EH (cell line): Measurements from ENCODE around the gene PLCG2.
"Not testable (repeated sequence)": the region's sequence is repeated elsewhere in the genome, so short reads cannot be mapped to it uniquely, and the experiment has no call there.

ENCODE experiments used
- DNase-seq: peaks from one replicate; pipeline ENCODE4 v3.0.0-alpha.2; 2015; ENCODE audit warnings: low read depth

Gene PLCG2

DNA sequence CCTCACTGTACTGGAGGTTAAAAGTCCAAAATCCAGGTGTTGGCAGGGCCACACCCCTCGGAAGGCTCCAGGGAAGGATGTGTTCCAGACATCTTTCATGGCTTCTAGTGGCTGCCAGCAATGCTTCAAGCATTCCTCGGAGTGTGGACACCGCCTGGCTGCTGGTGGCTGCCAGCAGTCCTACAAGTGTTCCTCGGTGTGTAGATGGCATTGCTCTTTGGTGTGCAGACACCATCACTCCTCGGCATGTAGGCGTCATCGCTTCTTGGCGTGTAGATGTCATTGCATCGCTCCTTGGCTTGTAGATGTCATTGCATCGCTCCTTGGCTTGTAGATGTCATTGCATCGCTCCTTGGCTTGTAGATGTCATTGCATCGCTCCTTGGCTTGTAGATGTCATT is 98.4 kb downstream of the PLCG2 start:
- not testable (repeated sequence) for DNase-seq

DNA sequence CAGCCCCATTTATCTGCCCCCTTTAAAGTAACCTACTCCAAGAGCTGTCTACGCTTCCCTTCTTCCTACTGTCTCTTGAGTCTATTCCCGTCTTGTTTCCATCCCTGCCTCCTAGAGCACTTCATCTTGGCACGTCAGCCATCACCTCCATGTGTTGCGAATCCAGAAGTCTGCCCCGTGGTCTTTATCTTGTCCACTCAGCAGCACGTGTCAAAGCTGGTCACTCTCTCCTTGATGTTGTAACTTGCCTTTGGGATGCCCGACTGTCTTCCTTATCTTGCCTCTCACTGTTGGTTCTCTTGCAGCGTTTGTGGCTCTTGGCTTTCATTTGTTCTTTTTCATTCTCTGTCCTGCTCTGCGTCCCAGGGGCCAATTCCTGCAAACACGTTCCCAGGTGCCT is 99.4 kb downstream of the PLCG2 start:
- no peak for DNase-seq

DNA sequence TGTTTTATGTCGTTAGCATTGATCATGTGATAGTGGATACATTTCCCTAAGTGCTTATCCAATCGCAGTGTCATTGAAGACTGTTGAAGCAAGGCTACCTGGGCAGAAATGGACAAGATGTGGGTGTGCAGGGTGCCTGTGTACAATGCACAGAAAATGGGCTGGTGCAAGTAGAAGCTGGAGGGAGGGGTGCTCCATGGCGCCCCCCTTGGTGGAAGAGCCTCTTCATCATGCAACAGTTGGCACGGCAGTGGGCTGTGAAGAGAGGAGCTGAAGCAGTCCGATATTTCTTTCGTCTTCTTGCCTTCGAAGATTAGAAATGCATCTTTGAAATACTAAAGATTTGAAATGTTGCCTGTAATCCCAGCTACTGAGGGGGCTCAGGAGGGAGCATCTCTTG is 100.5 kb downstream of the PLCG2 start:
- DNase-seq = no peak

DNA sequence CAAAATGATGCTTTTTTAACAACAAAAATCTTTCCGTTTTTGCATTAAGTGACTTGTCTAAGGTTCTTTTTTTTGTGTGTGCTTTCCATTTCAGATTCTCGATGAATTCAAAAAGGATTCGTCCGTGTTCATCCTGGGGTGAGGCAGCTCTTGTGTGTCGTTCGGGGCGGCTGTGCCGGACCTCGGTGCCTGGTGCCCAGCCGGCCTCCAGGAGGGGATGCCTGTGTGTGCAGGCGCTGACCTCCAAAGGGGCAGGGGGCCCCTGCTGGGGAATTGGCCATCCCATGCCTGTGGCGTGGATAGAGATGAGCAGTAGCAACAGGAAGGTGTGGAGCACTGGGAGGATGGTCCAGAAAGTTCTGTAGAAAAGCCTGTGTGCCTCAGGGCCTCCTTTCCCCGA is 101.7 kb downstream of the PLCG2 start:
- DNase-seq = no peak

DNA sequence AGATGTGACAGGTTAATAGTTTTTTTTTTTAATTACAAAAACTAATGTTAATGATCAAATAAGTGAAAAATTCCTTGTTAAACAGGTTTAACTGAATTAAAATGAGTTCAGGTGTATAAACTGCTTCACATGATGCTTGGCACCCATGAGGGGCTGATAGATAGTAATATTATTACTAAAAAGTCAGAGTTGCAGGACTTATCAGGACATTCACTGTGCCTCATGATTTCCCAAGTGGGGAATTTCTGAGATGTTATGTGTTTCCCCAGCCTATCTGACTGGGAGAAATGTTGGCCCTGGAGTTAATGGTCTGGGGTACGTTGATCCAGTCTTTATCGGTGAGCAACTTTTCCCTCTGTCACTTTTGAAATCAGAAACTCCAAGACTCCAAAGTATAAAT is 102.1 kb downstream of the PLCG2 start:
- no peak for DNase-seq

DNA sequence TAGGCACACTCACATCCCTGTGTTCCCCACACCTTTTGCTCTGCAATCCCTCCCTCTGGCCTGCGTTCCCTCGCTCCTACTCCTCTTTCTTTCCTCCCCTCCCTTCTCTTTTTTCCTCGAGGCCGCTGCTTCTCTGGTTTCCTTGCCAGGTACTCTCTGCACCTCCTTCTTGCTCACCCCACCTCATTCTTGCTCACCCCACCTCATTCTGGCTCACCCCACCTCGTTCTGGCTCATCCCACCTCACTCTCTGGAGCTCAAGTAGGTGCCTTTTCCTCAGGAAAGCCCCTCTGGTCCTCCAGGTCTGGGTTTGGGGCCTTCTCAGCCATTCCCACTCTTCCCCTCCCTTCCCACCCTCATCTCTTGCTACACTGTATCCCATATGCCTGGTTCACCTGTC is 103.5 kb downstream of the PLCG2 start:
- no peak for DNase-seq

DNA sequence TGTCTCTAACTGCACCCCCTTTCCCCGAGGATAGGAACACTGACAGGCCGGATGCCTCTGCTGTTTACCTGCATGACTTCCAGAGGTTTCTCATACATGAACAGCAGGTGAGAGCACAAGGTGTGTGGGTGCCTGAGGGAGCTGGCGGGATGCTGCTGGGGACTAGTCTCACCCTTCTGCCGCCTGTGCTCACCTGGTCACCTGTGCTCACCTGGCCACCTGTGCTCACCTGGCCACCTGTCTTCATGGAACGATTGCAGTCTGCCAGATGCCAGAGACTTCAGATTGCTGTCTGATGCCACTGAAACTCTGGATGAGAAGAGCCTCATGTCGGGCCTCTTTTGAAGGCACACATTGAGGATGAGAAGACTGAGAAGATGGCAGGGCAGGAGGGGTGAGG is 104.1 kb downstream of the PLCG2 start:
- no peak for DNase-seq

DNA sequence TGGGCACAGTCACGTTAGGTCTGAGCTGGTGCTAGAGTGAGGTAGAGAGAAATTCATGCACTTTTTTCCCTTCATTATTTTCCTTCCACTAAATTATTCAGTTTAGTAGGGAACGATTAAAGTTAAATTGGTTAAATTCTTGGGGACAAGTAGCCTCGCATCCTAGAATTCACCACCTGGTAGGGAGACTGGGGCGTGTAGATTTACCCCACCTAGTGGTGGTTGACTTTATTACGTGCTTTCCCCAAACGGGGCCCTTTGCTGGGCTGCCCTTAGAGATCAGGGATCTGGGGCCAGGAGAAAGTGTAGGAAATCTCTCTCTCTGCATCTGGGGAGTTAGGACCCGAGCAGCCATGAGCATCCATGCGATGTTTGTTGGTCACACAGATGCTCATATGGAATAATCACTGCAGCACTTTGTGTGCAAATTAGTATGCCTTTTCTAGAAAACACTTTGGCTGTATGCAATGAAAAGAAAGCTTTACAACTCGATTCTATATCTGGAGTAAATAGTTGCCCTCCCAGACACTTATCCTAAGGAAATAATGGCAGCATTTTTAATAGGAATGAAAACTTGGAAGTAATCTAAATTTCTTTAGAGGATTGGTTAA is 107.0 kb downstream of the PLCG2 start:
- peak; percentile 30 for DNase-seq

DNA sequence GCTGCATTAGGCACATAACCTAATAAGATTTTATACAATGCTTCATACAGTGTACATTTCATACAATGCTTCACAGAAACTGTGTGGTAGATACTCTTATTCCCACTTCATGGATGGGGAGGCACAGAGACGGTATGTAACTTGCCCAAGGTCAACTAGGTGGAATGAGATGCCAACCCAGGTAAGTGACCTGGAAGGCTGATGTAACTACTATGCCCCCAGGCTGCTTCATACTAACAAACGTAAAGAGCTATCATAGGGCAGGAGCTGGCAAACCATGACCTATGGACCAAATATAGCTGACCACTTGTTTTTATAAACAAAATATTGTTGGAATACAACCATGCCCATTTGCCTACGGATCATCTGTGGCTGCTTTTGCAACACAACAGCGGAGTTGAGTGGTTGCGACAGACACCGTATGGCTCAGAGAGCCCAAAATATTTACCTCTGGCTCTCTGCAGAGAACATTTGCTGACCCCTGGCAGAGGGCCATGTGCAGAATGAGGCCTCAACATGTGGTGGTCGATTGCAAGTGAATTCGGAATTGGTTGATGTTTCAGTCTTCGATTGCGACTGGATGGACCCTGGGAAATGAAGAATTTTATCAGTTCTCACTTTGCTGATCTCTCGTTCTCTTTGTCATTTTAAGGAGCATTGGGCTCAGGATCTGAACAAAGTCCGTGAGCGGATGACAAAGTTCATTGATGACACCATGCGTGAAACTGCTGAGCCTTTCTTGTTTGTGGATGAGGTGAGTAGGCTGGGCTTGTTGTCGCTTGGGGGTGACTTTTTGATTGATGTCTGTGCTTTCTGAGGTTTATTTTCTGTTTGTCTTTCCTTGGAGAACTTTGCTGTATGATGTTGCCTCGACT is 109.7 kb downstream of the PLCG2 start:
- no peak for DNase-seq

DNA sequence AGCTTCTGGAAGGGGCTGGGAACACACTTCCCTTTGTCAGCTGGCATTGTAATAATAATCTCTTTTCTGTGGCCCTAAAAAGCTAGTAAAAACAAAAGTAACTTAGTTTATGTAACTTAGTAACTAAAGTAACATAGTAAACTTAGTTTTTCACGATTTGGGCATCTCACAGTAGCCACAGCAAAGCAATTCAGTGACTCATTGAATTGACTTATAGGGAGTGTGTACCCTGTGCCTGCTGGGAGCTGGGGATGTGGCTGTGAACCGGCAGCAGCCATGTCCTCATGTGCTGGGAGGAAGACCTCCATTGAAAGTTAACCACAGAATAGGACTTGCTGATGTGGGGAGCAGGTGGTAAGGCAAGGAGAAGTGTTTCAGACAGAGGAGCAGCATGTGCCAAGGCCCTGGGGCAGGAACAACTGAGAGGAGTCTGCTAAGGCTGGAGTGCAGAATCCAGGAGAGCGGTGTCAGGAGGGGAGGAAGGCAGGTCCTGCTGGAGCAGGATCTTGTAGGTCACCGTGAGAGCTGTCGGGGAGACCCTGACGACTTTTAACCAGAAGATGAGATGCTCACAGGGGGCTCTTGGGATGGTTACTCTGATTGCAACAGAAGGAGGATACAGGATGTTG is 112.8 kb downstream of the PLCG2 start:
- peak; percentile 5 for DNase-seq

DNA sequence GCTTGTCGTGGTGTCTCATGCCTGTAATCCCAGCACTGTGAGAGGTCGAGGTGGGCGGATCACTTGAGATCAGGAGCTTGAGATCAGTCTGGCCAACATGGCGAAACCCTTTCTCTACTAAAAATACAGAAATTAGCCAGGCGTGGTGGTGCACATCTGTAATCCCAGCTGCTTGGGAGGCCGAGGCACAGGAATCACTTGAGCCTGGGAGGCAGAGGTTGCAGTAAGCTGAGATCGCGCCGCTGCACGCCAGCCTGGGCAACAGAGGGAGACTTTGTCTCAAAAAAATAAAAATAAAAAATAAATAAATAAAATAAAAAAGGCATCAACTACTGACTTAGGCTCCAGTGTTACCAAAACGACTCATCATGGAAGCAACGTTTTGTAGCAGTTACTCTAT is 115.5 kb downstream of the PLCG2 start:
- no peak for DNase-seq

DNA sequence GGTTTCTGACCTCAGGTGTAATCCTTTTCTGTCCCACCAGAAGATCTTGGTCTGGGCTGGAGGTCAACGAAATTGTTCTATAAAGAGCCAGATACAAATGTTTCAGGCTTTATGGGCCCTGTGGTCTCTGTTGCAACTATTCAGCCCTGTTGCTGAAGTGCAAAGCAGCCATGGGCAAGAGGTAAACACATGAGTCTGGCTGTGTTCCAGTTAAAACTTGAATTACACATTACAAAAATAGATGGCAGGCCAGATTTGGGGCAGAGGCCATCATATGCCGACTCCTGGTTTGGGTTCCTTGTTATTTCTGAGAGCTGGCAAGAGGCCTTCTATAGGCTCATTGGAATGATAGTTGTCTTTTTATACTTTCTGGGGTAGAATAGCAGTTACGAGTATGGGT is 117.8 kb downstream of the PLCG2 start:
- no peak for DNase-seq

DNA sequence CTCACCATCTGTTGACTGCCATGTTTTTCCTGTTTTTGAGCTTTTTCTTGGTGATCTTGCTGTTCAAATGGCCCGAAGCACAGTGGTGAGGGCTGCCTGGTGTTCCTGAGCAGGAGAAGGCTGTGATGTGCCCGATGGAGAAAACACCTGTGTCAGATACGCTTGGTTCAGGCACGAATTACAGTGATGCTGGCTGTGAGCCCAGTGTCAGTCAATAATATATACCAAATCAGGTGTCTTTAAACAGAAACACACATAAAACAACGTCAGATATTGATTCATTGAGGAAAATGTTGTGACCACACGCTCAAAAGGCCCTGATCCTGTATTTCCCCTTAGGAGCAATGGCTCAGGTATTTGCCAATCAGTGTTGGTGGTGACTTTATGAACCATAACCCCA is 120.5 kb downstream of the PLCG2 start:
- no peak for DNase-seq

DNA sequence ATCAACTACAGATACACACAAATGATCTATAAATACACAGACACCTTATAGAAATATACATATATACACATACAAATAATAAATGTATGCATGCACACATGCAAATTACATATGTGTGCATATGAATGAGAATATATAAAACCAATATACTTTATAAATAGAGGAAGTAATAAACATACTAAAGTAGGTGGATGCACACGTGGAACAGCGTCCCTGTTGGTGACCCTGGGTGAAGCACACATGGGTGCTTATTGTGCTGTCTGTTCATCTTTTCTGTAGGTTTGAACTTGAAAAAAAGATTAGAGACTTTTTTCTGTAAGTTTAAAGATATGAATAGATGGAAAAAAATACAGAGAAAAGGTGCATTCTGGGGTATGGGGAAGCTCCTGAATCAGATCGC is 120.9 kb downstream of the PLCG2 start:
- no peak for DNase-seq

DNA sequence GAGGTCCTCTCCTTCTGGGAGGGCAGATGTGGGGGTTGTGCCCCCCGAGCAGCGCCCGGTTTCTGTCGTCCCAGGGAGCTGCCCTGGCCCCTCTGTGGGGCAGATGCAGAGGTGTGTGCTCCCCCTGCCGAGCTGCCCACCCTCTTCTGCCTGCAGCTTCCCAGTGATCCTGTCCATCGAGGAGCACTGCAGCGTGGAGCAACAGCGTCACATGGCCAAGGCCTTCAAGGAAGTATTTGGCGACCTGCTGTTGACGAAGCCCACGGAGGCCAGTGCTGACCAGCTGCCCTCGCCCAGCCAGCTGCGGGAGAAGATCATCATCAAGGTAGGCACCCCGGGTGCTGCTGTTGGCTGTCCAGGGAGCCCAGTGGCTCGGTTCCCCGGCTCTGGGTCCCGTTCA is 121.4 kb downstream of the PLCG2 start:
- DNase-seq = no peak

DNA sequence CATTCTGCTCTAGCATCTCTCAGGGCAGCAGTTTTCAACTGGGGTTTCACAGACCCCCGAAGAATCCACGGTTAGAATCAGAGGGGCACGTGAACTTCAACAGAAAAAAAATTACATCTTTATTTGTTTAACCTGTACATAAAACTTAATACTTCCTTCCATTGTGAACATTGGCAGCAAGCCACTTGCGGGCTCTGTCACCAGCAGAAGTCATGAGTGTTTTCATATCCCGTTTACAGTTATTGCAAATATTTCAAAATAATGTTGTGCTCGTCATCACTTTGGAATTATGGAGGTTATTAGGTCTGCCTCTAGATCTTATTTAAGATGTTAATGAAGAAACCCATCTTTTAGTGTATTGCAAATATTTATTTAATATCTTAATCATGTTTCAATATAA is 122.4 kb downstream of the PLCG2 start:
- peak; percentile 22 for DNase-seq

DNA sequence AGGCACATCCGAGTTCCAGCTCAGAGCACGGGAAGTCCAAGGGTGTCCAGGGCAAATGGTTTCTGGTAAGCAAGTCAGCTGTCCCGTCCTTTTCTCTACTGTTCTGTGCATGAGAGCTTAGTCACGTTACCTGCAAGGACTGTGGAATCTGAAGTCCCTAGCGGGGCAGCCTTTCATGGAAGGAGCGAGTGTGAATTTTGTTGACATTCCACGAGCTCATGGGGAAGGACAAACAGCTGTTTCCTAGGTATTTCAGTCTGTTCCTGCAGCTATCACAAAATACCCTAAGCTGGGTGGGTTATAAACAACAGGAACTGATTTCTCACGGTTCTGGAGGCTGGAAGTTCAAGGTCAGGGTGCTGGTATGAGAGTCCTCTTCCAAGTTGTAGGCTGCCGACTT is 122.9 kb downstream of the PLCG2 start:
- no peak for DNase-seq

DNA sequence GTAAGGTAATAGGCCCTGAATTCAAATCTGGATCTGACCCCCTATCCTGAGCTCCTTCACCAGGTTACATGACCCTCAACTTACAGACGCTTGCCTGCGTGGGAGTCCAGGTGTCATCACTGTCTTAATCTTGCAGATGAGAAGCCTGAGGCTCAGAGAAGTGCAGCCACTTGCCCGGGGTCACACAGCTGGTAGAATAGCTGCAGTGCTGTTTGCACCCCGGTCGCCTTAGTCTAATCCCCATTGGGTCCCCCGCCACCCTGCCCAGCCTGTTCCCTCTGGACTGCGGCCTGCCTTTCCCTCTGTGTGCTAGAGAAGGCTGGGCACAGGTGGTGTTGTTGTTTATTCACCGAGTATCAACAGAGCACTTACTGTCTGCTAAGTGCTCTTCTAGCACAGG is 125.2 kb downstream of the PLCG2 start:
- no peak for DNase-seq

DNA sequence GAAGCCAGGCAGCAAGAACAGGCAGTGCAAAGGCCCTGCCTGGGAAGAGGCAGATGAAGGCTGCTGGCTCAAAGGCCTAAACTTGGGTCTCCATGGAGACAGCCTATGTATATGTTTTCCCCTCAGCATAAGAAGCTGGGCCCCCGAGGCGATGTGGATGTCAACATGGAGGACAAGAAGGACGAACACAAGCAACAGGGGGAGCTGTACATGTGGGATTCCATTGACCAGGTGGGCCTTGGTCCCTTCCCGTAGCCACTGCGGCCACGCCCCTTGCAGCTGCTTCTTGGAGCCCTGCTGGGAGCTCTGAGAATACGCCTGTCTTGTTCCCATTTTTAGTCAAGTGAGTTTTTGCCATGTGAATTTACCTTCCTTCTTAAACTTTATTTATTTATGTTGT is 126.2 kb downstream of the PLCG2 start:
- DNase-seq = no peak

DNA sequence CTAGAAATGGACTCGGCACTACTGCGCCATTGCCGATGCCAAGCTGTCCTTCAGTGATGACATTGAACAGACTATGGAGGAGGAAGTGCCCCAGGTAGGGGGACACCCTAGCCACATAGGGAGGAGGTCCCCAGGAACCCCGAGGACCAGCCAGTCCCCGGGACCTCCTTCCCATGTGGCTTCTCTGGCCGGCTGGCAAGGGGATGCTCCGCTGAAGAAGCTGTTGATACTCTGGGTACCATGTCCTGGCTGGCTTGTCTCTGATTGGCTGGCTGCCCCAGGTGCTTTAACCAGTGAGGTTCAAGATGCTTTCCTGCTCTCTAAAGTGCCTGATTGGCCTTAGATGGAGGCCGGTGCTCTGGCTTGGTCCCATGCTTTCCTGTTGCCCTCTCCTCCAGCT is 128.6 kb downstream of the PLCG2 start:
- no peak for DNase-seq

DNA sequence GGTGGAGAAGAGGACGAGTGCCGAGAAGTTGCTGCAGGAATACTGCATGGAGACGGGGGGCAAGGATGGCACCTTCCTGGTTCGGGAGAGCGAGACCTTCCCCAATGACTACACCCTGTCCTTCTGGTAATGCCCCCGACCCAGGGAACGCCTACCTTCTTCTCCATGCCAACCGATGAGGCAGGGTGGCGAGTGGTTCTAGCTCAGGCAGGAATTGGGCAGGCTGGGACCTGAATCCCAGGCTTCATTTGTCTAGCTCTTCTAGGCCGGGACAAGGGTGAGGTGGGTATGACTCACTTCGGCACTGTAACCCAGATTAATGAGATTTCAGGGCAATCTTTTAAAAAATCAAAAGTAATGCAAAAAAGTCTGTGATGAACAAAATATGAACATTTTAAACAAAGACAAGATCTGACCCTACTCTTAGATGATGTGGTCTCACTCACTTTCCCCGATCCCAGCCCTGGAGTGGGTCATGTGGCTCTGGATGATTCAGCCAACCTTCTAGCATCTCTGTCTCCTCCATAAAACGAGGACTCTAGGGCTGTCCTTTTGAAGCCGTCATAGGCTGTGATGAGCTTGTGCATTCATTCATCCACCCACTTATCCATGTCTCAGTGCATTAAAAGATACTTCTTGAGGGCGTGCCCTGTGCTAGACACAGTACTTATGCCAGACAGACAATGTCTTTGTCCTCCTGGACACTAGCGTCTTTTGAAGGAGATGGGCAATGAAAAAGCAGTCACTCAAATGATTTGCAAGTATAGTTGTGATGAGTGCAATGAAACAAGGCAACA is 129.6 kb downstream of the PLCG2 start:
- DNase-seq = no peak

DNA sequence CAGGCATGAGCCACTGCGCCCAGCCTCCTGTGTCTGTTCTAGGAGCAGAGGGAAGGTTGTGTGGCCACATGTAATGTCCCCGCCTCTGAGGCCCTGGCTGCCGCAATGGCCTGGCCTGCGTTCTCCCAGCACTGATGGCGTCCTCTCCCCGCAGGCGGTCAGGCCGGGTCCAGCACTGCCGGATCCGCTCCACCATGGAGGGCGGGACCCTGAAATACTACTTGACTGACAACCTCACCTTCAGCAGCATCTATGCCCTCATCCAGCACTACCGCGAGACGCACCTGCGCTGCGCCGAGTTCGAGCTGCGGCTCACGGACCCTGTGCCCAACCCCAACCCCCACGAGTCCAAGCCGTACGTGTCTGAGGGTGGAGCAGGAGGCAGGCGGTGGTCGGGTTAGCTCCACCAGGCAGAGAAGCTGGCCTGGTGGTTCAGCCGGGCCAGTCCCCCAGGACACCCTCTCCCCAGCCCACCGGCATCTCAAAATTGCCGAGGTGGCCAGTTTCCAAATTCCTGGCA is 131.3 kb downstream of the PLCG2 start:
- no peak for DNase-seq
